Activated CD4-positive, alpha-beta T cell treated with anti-CD3 and anti-CD28 coated beads, Interleukin-2, amount 50 U/mL, for 4 hours (primary cell): Measurements from ENCODE around the gene ANKIB1.

Experiments
- DNase-seq, 2 experiments: peaks; one replicate each; pipeline ENCODE4 v3.0.0-alpha.2; 2020

ANKIB1 gene

DNA sequence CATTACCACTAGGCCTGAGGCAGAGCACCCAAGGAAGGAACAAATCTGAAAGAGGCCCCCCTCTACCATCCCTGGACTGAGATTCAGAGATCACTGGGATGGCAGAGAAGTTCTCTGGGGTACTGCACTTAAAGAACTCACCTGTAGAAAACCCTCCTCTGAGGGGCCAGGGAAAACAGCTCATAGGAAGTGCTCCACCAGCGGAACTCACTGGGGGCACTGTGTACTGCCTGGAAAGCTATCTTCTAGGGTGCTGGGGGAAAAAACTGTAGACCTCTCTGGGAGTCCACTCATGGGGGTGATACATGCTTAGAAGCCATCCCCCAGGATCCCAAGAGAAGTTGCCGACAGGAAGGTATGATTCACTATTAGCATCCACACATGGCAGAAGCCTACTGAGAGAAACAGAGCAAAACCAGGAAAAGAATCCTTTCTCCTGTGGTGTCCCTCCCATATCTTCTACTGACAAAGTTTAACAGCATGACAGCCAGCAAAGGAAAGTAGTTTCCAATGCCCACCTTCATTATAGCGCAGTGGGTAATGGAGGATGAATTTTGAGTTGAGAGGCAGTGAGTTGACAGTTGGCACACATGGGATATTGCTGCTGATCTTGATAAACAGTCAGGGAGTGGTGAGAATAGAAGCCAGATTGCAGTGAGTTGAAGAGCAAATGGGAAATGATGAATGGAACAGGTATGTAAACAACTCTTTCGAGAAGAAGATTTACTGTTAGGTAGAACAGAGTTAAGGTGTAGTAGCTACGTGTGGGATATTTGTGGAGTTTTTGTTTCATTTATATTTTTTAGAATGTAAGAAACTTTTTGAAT is 20.9 kb downstream of the ANKIB1 start:
- no peak for DNase-seq

DNA sequence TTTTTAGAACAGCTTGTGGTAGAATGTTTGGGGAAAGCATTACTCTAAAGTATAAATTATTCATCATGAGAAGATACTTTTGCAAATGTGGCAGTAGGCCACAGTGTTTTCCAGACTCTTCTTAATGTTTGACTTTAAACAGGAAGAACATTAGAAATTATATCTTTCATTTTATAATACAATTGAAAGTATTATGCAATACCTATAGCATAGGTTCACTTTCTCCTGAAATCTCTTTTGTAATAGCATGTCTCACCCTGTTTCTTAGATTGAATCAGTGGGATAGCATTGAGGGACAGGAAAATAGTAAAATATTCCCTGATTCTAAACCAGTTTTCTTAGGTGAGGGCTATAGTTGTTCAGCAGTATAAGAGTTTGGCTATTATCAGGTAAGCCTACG is 23.1 kb downstream of the ANKIB1 start:
- no peak for DNase-seq

DNA sequence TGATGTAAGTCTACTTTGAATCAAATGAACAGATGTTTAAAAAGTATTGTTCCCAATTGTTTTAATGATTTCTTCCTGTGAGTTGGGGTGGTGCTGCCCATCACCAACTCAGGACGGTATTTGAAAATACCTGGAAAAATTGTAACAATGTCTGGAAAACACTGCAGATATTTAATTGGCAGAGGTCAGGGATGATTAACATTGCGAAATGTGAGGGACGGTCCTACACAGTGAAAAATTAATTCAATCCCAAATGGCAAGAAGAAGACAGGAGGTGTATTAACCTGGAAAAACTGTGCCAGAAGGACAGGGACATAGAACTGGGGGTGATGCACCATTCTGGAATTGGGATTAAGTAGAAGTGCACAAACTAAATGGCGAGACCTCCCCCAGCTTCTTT is 29.6 kb downstream of the ANKIB1 start:
- DNase-seq = no peak

DNA sequence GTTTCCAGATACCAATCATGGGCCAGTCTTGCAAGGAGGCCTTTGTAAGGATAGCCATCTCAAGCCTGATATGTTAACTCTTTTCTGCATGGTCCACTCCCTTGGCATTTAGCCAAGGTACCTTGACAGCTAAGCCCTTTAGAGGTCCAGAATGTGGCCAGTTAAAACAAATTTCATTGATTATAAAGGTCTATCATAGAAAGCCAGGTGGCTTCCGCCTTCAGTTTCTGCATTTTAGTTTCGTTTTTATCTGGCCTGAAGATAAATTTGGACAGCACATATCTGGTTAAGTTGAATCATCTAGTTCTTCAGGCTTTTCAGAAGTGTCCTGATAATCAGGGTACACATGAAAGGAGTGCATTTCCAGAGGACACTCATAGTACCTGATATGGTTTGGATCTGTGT is 30.7 kb downstream of the ANKIB1 start:
- no peak for DNase-seq

DNA sequence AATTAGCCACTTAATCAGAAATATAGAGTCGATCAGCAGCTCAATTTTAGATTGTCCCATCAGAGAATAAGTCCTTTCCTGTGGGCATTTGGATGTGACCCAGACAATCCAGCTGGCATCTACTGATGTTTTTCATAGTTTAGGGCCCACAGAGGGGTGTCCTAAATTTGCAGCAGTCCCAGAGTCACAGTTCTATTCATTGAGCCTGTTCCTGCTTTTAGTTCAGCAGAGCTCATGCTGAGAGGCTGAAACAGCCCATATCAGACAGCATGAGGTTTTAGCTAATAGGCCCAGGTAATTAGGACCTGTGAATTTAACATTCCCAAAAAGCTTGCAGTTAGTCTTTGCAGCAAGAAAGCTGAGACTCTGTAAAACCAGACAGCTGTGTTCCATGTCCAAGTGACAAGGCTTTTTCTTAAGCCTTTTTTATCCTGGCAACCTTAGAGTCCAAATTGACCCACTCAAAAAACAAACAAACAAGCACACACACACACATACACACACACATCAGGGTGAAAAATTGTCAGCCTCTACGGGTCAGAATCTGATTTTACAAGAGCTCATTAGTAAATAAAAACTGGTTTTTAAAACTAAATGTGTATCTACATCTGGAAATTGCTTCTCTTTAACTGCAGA is 33.7 kb downstream of the ANKIB1 start:
- DNase-seq = no peak

DNA sequence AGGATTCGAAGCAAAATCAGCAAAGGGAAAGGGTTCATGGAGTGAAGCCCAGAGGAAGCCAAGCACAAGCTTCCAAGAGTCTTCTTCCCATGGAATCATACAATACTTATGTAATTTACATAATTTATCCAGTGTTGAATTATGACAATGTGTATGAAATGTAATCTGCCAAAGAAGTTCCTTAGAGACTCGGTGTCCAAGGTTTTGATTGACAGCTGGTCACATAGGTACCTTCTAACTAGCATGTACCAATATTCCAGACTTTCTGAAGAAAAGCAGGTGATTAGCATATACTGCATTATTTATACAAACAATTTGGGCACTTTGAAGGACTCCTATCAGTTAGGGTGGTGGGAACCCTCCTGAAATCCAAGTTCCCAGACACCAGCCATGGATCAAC is 35.3 kb downstream of the ANKIB1 start:
- DNase-seq = no peak

DNA sequence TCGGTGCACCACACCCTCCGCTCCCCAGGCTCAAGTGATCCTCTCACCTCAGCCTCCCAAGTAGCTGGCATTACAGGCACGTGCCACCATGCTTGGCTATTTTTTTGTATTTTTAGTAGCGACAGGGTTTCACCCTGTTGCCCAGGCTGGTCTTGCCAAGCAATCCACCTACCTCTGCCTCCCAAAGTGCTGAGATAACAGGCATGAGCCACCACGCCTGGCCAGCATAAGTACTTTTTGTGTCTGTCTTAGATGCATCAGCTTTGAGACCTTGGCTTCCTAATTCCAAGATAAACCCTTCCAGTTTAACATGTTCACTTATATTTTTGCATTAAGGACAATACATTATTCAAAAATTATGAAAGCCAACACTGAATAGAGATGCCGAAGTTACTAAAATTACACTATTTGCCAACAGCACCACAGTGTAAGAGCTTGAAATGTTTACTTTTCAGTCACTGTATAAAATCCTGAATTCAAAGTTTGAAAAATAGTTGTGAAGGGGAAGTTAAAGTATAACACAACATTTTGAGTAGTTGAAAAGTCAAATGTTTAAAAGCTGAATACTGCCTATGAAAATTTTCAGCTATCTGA is 36.5 kb downstream of the ANKIB1 start:
- no peak for DNase-seq

DNA sequence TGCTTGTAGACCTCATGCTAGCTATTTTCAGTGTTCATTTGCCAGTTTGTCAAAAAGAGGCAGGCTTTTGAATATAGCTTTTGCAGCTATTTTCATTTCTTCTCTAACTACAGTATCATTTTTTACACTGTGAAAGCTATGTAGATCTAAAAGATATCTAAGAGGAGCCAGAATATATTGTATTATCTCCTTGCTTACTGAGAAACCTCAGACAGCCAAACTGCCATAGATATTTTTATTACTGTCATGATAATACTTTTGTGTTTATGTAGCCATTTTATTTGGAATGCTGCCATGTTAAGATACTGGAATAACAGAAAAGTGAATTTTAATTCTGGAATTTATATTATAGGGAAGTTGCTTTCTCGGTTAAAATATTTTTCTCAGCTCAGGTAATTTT is 37.2 kb downstream of the ANKIB1 start:
- no peak for DNase-seq

DNA sequence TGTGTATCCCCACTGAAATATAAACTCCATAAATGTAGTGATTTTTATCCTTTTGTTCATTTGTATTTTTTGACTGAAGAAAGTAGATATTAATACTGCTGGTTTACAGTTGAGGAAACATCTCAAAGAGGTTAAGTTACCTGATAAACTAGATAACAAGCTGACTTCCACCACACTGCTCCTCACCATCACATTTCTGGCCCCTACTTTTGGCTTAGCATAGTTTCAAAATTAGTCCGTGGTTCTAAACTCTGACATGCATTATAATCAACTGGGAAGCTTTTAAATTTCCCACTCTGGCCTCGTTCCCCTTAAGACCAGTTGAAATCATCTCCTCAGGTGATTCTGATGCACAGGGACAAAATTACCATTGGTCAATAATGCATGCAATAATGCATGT is 43.5 kb downstream of the ANKIB1 start:
- DNase-seq = no peak

DNA sequence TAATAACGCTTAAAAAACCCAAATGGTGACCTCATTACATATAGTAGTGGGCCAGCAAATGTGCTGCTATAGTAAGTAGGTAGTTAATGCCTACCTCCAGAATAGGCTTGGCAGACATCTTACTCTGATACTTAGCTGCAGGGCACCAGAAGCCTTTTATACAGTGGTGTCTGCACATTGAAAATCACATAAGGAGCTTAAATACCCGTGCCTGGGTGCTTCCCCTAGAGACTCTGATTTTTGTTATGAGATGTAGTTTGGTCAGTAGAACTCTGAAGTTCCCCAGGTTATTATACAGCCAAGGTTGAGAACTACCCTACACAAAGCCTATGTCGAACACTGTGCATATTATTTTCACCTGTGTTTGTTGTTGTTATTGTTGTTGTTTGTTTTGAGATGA is 47.2 kb downstream of the ANKIB1 start:
- DNase-seq = no peak

DNA sequence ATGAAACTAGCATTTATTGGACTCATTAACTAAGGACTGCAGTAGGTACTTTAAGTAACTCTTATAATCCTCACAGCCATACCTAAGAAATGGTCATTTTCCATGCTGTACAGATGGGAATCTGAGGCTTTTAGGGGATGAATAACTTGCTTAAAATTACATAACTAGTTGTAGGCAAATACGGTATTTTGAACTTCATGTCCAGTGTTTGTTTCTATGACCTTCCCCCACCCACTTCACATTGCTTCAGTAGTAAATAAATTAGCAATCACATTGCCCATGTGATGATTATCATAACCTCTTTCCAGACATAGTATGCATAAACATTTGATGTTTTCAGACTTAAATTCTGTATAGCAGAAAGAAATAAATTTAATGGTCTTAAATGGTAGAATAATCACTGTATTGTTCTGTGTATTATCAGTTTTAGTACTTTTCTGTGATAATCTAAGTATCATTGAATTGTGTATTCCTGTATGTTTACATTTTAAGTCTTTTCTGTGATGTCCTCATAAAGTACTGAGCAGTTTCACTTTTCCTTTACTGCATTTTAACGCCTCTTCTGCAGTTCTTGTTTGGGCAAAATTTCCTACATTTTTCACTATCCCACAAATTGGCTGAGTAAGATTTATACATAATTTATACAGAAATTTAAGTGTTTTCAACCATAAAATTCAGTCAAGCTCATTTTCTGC is 48.3 kb downstream of the ANKIB1 start:
- DNase-seq = no peak

DNA sequence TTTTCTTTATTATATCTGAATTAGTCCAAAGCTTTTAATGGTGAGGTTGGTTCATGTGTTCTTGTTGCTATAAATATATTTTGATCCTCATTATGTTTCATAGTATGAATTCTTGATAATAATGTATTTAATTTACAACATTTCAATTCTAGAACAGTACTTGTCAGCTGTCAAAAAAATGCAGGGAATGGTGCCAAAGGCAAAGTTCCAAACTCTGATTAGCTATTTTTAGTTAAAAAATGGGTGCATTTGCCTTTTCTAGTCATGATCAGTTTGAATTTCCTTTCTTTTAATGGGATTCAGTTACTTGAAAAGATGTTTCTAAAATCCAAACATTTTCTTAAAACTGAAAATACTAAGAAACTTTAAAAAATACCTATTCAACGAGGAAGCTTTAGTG is 49.6 kb downstream of the ANKIB1 start:
- DNase-seq = no peak

DNA sequence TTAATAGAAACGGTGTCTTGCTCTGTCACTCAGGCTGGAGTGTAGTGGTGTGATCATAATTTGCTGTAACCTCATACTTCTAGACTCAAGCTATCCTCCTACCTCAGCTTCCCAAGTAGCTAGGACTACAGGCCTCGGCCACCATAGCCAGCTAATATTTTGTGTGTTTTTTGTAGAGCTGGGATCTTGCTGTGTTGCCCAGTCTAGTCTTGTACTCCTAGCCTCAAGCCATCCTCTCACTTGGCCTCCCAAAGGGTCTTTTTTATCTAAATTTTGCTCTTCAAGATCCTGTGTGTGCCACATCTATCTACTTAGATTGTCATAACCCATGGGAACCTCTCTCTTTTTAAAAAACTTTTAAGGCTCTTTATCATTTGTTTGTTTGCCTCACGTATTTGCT is 50.5 kb downstream of the ANKIB1 start:
- DNase-seq = no peak

DNA sequence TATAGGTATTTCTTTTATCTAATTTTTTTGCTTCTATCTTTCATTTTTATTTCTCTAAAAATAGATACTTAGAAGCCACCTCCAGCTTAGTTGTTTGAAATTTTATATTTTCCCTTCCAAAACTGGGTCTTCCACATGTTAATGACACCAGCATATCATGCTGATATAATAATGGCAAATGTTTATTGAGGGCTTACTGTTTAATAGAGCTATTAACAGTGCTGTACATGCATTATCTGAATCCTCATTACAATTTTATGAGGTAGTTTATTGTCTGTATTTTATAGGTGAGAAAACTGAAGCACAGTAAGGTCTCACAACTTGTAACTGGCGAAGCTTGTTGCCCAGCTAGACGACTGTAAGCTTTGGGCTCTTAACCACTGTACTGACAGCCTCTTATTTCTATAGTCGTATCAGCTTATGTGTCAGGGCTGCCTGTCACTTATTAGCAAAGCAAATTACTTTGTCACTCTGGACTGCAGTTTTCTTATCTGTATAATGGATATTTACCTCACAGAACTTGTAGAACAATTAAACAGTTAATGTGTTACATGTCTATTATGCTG is 51.2 kb downstream of the ANKIB1 start:
- no peak for DNase-seq

DNA sequence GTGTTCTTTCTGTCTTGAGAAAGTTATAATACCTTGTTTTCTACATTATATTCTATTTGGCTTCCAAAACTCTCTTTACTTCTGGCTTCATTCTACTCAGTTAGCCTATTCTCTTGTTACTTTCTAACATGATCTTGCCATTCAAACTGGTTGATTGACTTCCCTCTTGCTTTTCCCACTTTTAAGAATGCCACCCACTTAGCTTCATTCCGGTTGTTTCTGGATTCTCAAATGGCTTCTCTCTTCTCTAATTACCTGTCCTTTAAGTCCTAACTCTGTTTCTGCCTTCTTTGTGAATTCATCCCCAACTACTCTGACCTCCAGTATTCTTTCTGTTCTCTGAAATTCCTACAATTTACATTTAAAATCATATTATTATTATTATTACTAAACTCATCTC is 52.0 kb downstream of the ANKIB1 start:
- DNase-seq = no peak

DNA sequence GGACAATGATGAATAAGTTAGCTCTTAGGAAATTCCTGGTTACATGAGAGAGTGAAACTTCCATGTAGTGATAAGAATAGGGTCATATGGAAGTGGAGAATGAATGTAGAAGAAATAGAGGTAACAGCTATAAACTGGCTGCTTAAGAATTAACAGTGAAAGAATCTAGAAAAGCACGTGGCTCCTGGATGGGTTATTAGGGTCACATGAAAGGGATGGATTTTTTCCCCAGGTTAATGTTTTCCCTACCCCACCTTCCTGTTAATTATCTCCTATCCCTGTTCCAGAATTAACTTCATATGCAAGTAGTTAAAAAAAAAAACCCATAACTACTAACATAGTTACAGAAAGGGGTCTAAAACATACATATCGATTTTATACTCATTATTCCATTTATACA is 58.0 kb downstream of the ANKIB1 start:
- no peak for DNase-seq

DNA sequence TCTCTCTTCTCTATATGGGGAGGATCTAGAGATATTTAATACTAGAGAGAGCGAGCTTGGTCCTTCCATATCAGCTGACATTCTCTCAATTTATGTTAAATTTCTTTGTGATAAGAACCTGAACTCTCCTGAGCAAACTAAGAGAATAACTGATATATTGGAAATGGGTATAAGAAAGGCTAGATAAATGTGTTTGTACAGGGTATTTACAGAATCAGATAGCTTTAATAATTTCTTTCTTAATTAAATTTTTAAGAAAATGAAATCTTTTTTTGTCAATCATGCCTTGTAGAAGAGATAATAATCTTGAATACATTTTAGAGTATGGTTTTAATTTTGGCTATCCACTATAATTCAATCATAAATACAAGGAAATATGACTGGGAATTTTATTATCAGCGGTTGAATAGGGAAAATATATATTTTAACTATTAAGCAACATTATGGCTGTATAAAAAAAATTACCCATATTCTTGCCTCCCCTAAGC is 58.7 kb downstream of the ANKIB1 start:
- no peak for DNase-seq

DNA sequence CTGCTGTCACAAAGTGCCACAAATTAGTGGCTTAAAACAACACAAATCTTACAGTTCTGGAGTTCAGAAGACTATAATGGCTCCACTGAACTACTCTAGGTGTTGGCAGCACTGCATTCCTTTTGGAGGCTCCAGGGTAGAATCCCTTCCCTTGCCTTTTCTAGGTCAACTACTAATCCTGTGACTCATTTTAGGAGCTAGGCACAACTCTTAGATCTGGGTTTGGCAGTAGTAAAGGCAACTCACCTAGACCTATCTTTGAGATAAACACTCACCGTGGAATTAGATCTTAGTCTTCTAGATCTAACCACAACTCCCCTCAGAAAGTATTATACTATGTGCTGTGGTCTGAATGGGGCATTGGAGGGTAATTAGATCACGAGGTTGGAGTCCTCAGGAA is 60.4 kb downstream of the ANKIB1 start:
- no peak for DNase-seq

DNA sequence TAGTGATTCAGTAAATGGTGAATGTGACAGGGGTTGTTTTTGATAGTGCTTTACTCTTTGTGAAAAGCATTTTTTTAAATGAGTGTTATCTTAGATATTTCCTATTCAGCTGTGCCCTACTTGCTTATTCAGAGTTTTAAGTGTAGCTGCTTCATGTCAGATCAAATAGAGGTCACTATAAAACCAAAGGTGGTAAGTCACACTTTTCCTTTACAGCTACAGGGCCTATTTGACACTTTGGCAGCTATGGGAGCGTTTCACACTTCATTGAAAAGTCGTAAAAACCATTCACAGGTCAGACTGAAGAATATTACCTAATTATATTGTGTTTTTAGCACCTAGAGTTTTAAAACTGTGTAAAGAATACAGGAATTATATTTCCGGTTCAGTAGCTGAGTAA is 67.3 kb downstream of the ANKIB1 start:
- DNase-seq = no peak

DNA sequence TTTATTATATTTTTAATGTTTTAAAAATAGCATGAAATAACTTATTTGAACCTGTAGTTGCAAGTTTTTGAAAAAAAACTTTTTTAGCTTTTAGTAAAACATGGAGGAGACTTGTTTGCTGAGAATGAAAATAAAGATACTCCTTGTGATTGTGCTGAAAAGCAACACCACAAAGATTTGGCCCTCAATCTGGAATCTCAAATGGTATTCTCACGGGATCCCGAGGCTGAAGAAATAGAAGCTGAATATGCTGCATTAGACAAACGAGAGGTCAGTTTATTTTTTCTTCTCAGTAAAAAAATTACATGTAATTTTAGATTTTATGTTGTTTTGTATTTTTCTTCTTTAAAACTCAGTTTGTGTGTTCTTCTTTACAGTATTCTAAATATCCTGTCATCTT is 73.5 kb downstream of the ANKIB1 start:
- no peak for DNase-seq

DNA sequence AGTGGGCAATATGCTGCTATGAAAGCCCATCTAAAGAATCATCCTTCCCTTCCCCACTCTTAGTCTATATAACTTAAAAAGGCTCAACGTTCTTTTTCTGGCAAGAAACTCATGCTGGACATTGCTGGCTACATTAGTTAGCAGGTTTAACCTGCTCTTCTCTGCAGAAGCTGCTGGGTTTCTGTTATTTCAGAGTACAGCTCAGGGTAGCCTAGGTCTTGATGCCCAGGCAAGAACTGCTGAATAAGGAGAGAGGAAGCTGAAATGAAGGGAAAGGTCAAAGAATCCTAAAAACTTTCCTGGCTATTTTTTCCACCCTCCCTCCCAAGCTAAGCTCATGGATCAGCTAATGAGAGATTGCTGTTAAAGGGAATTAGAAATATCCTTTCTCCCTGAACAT is 79.4 kb downstream of the ANKIB1 start:
- no peak for DNase-seq

DNA sequence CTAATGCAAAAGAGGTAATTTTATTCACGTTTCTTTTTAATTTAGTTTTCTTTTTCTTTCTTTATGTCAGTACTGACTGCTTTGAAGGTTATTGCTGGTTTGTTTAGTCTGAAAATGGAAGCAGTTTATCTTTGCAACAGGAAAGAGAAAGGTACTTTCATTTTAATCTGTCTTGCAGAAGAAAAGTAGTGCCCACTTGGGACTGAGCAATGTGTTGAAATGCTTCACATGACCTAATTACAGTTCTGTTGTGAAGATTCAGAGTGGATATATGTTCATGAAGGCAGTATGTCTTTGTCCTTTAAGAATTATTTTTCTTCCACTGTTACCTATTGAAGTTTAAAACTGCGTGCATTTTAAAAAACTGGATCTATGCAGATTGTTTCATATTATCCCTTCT is 80.1 kb downstream of the ANKIB1 start:
- DNase-seq = no peak

DNA sequence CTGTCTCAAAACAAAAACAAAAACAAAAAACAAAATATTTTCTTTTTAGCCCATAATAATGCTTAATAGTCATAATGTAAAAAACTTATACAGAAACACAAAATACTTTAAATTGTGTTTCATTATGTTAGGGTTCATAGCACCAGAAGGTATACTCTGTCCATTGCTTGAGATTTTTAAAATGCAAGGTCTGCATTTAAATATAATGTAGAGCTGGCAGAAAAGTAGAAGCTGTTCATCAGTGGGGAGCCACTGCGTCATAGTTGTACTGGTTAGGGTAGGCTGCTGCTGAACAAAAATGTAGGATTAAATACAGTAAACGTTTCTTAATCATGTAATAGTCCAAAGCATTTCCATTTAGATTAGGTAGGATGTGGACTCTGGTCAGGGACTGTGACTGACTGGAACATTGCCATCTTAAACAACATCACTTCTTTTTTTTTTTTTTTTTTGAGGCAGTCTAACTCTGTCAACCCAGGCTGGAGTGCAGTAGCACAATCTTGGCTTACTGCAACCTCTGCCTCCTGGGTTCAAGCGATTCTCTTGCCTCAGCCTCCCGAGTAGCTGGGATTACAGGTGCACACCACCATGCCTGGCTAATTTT is 85.2 kb downstream of the ANKIB1 start:
- DNase-seq = no peak
